GM21723 (cell line): ENCODE data around the gene SLC35A1.

Source experiments
- ATAC-seq: cut with Tn5 transposase; IDR thresholded peaks from one replicate; pipeline ENCODE4 v1.9.1; 2021; ENCODE audit warnings: mild to moderate bottlenecking, moderate library complexity; ENCODE audit not compliant: unreplicated experiment

Gene SLC35A1

DNA sequence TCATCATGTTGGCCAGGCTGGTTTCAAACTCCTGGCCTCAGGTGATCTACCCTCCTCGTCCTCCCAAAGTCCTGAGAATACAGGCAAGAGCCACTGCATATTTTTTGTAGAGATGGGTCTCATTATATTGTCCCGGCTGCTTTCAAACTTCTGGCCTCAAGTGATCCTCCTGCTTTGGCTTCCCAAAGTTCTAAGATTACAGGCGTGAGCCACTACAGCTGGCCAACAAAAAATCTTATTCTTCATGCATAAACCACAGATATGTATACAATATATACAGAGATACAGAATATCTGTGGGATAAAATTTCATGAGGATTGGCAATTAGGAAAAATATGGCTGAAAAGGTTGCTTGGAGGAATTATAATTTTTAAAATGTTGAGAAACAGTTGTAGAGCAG is 49.9 kb downstream of the SLC35A1 start:
- ATAC-seq, result no peak

DNA sequence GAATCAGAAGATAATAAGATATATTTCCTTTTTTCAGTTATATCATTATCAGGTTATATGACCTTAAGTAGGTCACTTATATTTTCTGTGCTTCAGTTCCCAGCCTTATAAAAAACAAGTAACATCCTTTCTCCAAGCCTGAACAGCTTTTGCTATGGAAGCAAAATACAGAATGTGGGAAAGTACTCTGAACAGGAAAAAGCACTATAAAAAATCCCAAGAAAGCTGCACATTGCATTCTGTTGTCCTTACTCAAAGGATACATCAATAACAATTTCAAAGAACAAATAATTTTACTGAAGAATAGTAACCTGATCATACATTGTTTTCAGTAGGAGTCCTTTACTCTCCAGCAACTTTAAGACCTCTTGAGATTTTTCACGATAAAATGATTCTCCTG is 56.4 kb downstream of the SLC35A1 start:
- no peak for ATAC-seq

DNA sequence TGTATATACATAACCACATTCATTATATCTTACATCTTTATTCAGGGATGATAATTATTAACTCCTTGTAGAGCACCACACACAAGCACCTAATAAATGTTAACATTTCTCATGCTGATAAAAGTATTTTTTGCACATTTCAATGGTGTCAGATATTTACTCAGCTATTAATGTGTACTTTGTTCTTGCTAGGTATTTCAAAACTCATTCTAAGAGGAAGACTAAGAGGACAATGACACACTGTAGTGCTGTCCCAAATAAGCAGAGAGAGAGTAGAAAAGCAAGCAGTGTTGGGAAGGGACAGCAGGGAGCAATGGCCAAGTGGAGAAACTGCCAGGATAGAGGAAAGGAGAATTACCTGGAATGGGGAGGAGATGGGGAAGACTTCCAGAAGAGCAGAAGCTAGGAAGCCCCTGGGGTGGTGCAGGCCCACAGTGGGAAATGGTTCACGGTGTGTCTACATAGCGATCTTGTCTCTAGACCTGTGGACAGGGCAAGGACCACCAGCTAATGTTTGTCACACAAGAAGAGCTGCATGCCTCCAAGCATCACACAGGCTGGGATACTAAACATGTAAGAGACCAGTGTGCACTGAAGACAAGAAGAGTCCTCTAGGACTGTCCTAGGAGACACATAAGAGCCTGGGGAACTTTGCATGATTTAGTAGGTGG is 61.7 kb downstream of the SLC35A1 start:
- no peak for ATAC-seq

DNA sequence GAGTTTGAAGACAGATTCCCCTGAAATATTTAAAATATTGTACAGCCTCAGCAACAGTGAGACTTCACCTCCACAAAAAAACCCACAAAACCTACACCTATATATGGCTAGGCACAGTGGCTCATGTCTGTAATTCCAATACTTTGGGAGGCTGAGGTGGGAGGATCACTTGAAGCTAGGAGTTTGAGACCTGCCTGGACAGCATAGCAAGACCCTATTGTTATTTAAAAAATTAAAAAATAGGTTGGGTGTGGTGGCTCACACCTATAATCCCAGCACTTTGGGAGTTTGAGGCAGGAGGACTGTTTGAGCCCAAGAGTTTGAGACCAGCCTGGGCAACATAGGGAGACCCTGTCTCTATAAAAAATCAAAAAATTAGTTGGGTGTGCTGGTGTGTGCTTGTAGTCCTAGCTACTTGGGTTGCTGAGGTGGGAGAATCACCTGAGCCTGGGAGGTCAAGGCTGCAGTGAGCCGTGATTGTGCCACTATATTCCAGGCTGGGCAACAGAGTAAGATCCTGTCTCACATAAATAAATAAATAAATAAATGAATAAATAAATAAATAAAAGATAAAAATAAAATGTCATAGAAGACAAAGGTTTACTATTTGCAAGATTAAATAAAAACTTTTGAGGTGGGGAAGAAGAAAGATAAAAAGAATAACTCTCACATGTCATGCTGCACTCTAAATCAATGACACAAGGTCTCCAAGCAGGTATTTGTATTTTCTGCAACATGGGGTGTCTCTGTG is 65.9 kb downstream of the SLC35A1 start:
- ATAC-seq, result no peak

DNA sequence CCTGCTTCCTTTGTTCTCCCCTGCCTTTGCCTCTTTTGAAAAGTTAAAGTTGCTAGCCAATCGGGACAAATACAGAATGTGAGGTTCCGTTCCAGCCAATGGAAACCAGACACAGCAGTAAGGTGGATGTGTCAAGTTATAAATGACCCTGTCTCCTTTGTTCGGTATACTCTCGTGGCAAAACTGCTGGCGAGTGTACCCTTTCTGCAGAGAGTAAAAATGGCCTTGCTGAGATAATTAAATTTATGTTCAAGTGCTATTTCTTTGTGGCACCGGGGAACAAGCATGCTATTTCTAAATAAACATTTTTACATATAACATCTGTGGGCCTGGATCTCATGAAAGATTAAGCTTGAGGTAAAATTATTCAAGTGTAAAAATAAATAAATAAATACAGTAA is 66.8 kb downstream of the SLC35A1 start:
- ATAC-seq, result no peak

DNA sequence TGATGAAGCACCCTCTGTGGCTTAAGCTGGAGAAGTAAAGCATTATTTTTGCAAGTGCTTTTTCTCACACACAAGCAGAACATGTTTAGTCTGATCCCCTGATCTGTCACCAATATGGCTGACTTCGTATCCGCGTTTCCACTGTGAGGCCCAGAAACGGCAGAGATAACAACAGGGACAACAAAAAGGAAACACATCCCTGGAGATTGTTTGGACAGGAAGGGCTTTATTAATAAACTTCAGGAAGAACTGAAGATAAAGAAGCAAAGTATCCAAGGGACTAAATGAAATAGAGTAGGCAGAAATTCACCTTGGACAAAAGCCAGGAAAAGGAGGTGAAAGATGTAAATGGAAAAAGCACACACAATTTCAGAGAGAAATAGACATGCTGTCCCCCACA is 67.8 kb downstream of the SLC35A1 start:
- ATAC-seq, result no peak

DNA sequence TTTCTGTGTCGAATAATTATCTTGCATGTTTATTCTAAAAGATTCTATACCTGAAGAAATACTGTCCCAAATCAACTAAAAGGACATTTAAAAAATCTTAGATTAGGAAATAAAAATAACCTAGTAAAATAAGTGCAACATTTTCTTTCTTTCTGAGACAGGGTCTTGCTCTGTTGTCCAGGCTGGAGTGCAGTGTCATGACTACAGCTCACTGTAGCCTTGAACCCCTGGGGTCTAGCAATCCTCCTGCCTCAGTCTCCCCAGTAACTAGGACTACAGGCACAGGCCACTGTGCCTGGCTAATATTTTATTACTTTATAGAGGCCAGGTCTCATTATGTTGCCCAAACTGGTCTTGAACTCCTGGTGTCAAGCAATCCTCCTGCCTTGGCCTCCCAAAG is 68.3 kb downstream of the SLC35A1 start:
- no peak for ATAC-seq

DNA sequence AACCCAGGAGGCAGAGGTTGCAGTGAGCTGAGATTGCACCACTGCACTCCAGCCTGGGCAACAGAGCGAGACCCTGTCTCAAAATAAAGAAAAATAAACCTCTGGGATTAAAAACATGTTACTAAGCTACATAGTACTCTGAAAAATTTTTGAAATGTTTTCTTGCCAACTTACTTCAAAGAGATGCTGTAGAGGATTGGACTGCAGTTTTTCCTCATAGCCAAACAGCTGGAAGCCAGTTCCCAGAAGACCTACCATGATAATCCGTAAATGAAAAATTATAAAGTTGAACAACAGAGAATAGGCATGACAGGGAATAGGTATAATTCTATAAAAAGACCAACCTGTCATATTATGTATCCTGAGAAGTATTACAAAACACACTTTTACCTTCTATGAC is 69.0 kb downstream of the SLC35A1 start:
- ATAC-seq, result no peak

DNA sequence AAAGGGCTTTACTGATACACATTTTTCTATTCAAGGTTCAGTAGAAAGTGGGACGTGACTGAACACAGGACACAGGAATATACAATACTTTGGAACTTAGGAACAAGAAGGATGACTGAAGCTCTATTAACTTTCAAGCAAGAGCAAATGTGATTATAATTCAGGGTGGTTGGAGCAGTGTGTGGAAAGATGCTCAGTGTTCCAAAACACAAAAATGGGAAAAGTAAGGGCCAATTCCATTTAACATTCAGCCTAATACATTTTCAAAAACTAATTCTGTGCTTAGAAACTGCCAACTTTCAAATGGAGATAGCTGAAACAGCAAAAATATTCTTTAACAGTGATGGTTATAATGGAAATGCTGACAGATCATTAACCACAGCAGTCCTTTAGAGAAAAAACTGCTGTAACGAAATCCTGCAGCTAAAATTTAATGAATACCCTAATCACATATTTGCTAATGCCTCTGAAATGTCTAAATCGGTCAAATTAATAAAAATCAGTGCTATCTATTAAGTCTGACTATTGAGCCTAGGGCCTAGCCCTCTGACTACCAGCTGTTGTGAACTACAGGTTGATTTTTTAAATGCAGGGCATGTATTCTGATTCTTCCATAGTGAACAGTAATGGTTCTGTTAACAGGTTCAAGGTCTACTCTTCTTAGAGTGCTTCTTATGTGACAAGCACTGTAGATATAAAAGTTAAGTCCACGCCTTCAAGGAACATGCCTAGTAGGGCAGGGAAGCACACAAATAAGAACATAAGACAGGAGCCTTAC is 71.1 kb downstream of the SLC35A1 start:
- no peak for ATAC-seq

DNA sequence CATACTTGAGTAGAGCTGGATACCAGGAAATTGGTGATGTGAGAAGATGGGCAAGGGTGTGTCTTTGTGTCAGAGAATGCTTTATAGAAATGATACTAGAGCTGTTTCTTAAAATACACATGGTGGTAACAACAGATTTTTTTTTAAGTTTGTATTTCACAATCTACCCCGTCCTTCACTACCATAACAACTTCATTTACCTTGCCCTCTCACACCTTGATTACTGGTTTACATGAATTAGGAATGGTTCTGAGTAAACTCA is 71.6 kb downstream of the SLC35A1 start:
- ATAC-seq, result no peak

DNA sequence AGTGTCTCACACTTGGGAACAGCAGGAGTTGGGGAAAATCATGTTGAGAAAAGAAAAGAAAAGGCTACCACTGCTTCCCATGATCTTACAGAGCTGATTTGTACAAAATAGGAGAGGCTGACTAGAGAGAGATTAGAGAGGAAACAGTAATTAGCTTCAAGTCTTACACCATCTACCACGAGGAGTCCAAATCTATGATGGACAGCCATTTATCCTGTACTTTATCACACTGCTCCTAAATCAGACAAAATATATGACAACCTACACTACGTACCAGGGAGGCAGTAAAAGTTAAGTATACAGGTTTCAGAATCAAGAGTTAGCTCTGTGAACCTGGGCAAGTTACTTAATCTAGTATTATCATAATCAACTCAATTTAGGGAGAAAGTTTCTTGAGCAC is 79.0 kb downstream of the SLC35A1 start:
- no peak for ATAC-seq

DNA sequence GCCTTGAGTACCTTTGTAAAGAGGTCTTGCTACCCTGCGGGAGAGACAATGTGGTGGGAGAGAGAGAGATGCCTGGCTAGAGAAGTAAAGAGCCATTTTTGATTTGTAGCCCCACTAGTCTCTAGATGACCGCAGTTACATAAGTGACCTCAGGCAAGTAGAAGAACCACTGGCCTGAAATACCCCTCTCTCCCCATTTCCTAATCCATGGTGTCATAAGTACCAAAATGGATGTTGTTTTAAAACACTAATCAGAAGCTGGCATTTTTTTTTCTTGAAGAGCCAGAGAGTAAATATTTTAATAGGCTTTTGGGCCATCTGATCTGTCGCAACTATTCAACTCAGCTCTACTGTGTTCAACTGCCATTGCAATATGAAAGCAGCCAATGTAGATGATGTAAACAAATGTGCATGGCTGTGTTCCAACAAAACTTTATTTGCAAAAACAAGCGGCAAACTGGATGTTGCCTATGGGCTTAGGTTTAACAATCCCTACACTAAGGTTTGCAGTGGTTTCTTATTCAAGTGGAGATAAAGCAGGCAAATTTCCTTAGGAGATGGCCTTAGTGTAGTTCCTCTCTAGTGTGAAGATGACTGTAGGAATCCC is 80.5 kb downstream of the SLC35A1 start:
- ATAC-seq, result no peak

DNA sequence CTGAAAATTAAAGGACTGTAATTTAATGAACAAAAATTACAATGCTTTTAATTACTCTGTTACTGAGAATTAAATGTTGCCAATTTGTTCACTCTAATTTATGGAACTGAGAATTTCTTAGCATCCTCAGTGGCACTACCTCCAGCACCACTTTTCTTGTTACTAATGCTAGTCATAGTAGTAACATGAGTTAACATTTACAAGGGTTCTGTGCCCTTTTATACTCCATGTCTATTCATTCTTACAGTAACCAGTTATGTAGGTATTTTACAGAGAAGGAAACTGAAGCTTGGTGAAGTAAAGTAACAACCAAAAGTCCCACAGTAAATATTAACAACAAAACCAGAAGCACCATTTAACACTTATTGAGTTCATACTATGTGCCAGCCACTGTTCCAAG is 82.7 kb downstream of the SLC35A1 start:
- ATAC-seq, result no peak

DNA sequence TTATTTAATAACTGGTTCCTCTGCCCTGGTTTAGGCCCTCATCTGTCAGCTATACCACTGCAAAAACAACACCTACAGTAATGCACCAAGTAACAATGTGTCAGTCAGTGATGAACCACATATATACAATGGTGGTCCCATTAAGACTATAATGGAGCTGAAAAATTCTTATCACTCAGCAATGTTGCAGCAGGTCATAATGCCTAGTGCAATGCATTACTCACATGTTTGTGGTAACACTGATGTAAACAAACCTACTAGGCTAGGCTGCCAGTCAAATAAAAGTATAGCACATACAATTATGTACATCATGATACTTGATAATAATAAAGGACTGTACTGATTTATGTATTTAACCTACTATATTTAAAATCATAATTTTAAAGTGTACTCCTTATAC is 85.7 kb downstream of the SLC35A1 start:
- ATAC-seq, result no peak

DNA sequence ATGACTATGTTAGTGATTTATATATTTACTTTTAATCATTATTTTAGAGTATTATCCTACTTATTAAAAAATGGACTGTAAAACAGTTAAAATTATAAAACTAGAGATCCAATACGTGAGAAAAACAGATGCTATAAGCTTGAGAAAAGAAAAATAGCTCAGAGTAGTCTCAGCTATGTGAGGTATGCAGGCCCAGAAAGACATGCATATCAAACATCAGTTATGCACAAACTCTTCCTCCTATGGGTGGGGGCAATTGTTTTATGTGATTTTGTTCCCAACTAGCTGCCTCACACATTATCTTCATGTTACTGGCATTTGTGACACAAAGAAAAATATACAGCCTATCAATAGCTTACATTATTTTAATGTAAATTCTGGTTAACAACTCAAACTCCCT is 88.2 kb downstream of the SLC35A1 start:
- no peak for ATAC-seq
